PC-9 (cell line): ENCODE measurements around the gene NTM. TPM values are rescaled to one million over a fixed set of nuclear protein-coding genes. Genes with fewer than 3 reads are reported as not detected.

Source experiments
- BruUV-seq: library from RNA; stranded (reverse); fragments of 400-500 nt; replicated peaks from 2 replicates; lab custom pipeline; 2021; lab: Mats Ljungman, UMichigan
- CTCF ChIA-PET: fragments of 300-600 bp; sonication (Branson Sonifier 250); formaldehyde crosslinking; loops from one replicate; lab custom pipeline; 2022; ENCODE audit warnings: antibody characterized with exemption; lab: Charles Lee
- POLR2A ChIA-PET: fragments of 300-600 bp; sonication (Branson Sonifier 250); formaldehyde crosslinking; loops from one replicate; lab custom pipeline; 2022; ENCODE audit warnings: antibody characterized with exemption; ENCODE audit not compliant: unreplicated experiment; lab: Charles Lee
- DNase-seq, 2 experiments: peaks; one replicate each; pipeline versions ENCODE4 v3.0.0 to v3.0.0-alpha.2; 2015 to 2022; ENCODE audit warnings: mixed read lengths in 1 of 2
- H2AFZ ChIP-seq: fragments of 200-600 bp; sonication (generic); 2 replicates; pipeline ENCODE4 v1.8.1; 2017; ENCODE audit warnings: antibody characterized with exemption
- H3F3A ChIP-seq: fragments of 200-600 bp; sonication (generic); 2 replicates; pipeline ENCODE4 v1.8.1; 2017; ENCODE audit warnings: antibody characterized with exemption, mild to moderate bottlenecking, low read depth; ENCODE audit not compliant: insufficient read depth
- H3K27ac ChIP-seq: fragments of 200-600 bp; sonication (generic); 2 replicates; pipeline ENCODE4 v1.6.1; 2016; ENCODE audit warnings: mixed run types
- H3K27me3 ChIP-seq: fragments of 200-600 bp; sonication (generic); 2 replicates; pipeline ENCODE4 v1.6.1; 2016; ENCODE audit warnings: low read depth, mixed run types; ENCODE audit not compliant: insufficient read depth
- H3K36me3 ChIP-seq: fragments of 200-600 bp; sonication (generic); 2 replicates; pipeline ENCODE4 v1.6.1; 2016; ENCODE audit warnings: low read depth, mixed run types
- H3K4me1 ChIP-seq: fragments of 200-600 bp; sonication (generic); replicated peaks from 2 replicates; pipeline ENCODE4 v1.6.1; 2016; ENCODE audit warnings: mixed run types; ENCODE audit not compliant: insufficient read depth
- H3K4me2 ChIP-seq: fragments of 200-600 bp; sonication (generic); 2 replicates; pipeline ENCODE4 v1.6.1; 2017; ENCODE audit warnings: mixed run types
- H3K4me3 ChIP-seq: fragments of 200-600 bp; sonication (generic); 2 replicates; pipeline ENCODE4 v1.6.1; 2016; ENCODE audit warnings: mixed run types
- H3K79me2 ChIP-seq: fragments of 200-600 bp; sonication (generic); 2 replicates; pipeline ENCODE4 v1.6.1; 2017; ENCODE audit warnings: low read depth, mixed run types
- H3K9me2 ChIP-seq: fragments of 200-600 bp; sonication (generic); 2 replicates; pipeline ENCODE4 v1.8.1; 2017; ENCODE audit warnings: mild to moderate bottlenecking; ENCODE audit not compliant: insufficient read depth
- H3K9me3 ChIP-seq: fragments of 200-600 bp; sonication (generic); 2 replicates; pipeline ENCODE4 v1.8.1; 2016; ENCODE audit warnings: low read depth; ENCODE audit not compliant: insufficient read depth
- H4K20me1 ChIP-seq: fragments of 200-600 bp; sonication (generic); 2 replicates; pipeline ENCODE4 v1.8.1; 2017; ENCODE audit not compliant: insufficient read depth
- EZH2 ChIP-seq: fragments of 200-600 bp; sonication (generic); IDR thresholded peaks from 2 replicates; pipeline ENCODE4 v1.8.0; 2017; ENCODE audit warnings: antibody characterized with exemption, low read depth
- intact Hi-C: fragments of 100-400 bp; cut with micrococcal nuclease; formaldehyde crosslinking; loops from one replicate; pipeline ENCODE4 v1.10.0; 2022; ENCODE audit not compliant: unreplicated experiment
- total RNA-seq: library from RNA; stranded (reverse); gene quantifications from 2 replicates; pipeline ENCODE4 v1.2.3, GENCODE V29; 2021
- TF ChIP-seq, protein P1 (sequence below): fragments of 200-600 bp; sonication (generic); conservative IDR thresholded peaks from 2 replicates; pipeline ENCODE4 v1.6.1; 2017; ENCODE audit warnings: mixed run types, antibody characterized with exemption, mild to moderate bottlenecking, moderate library complexity

The NTM gene
- total RNA-seq, 1 experiment from 2014 or later = not detected

DNA sequence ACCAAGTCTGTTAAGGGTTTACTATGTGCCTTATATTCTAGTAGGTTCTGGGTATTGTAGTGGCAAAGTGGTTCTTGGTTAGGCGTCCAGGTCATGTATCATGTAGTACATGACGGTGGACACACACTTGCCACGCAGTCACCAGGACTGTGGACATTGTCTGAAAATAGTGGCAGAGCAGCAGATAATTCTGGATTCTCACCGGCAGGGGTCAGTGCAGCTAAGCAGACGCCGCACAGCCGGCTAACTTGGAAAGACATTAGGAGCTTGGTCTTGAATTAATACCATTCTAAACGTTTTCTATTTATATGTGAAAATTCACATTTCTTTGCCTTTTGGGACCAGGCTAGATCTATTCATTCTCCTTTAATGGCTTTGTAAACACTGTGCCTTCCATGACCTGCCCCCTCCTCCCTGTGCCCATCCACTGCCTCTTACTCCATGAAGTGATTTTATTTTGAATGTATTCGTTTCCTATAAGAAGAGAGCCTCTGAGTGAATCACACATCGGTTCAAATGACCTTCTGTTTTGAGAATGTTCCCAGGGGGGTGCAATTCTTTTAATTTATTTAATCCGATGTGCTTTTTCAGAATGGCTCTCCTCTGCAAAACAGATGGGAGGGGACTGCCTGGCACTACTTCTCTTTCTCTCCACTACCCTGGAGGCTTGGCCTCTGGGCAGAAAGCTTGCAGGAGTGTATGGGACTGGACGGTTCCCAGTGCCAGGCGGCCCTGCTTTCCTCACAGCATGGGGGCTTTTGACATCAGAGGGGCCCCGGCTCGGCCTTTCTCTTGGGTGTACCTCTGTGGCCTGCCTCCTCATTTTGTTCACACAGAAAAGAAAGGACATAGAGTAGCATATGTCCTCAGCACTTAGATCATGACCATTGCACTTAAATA is 378.0 kb downstream of the NTM start:
- H3K4me1 ChIP-seq = no peaks in the 10 kb centered on the region
- no peak overlapping the region for H3K4me2 ChIP-seq
- no TSS peak for BruUV-seq
- H3K9me3 ChIP-seq = no peaks in the 10 kb centered on the region
- ChIA-PET POLR2A (interaction anchor here (0.5 kb wide), 1 partner anchor 231 kb away, joined by 6 read pairs; no protein-coding TSS in a partner anchor), CTCF (interaction anchor here (0.7 to 1.0 kb wide), 2 partner anchors 86 to 1193 kb away, joined by 4 to 8 read pairs; no protein-coding TSS in a partner anchor)
- H3K4me3 ChIP-seq = no peak overlapping the region
- no peak overlapping the region for H2AFZ ChIP-seq
- H3K27me3 ChIP-seq = peaks cover 10% of the 10 kb centered on the region
- no peaks in the 10 kb centered on the region for H4K20me1 ChIP-seq
- no peak overlapping the region for H3K27ac ChIP-seq
- no peaks in the 10 kb centered on the region for H3K36me3 ChIP-seq
- intact Hi-C loops = no loop called here
- no peaks in the 10 kb centered on the region for H3K79me2 ChIP-seq
- no peaks in the 10 kb centered on the region for H3F3A ChIP-seq
- TF ChIP-seq, protein P1, sequence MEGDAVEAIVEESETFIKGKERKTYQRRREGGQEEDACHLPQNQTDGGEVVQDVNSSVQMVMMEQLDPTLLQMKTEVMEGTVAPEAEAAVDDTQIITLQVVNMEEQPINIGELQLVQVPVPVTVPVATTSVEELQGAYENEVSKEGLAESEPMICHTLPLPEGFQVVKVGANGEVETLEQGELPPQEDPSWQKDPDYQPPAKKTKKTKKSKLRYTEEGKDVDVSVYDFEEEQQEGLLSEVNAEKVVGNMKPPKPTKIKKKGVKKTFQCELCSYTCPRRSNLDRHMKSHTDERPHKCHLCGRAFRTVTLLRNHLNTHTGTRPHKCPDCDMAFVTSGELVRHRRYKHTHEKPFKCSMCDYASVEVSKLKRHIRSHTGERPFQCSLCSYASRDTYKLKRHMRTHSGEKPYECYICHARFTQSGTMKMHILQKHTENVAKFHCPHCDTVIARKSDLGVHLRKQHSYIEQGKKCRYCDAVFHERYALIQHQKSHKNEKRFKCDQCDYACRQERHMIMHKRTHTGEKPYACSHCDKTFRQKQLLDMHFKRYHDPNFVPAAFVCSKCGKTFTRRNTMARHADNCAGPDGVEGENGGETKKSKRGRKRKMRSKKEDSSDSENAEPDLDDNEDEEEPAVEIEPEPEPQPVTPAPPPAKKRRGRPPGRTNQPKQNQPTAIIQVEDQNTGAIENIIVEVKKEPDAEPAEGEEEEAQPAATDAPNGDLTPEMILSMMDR = peak; percentile 77
- TF ChIP-seq EZH2 = no peak
- H3K9me2 ChIP-seq = no peaks in the 10 kb centered on the region
- DNase-seq = peak in 1 of 2 experiments; percentile 23

DNA sequence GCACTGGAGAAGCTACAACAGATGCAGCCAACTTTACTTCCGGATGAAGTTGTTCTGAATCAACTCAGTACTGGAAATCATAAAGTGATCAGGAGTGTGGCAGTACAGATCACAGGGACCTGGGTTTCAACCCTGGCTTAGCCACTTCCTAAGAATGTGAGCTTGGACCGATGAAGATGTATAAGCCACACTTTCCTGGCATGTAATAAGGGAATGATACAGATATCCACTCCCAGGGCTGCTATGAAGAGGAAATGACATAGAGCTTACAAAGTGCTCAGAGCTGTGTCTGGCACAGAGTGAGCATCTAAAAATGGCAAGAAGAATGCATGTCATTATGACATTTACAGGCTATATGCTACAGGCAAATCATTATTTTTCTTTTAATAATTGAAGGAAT is 378.7 kb downstream of the NTM start:
- H3K36me3 ChIP-seq = no peaks in the 10 kb centered on the region
- no peak overlapping the region for H3K4me2 ChIP-seq
- no peaks in the 10 kb centered on the region for H3K9me3 ChIP-seq
- no peak overlapping the region for H3K4me3 ChIP-seq
- intact Hi-C loops = no loop called here
- BruUV-seq = no TSS peak
- no peaks in the 10 kb centered on the region for H3K4me1 ChIP-seq
- H3K27me3 ChIP-seq = peaks cover 10% of the 10 kb centered on the region
- DNase-seq = no peak
- no peaks in the 10 kb centered on the region for H3K9me2 ChIP-seq
- H3K27ac ChIP-seq = no peak overlapping the region
- no peaks in the 10 kb centered on the region for H4K20me1 ChIP-seq
- no peaks in the 10 kb centered on the region for H3K79me2 ChIP-seq
- ChIA-PET CTCF (no interaction called here), POLR2A (no interaction called here)
- no peaks in the 10 kb centered on the region for H3F3A ChIP-seq
- TF ChIP-seq, protein P1 = no peak
- no peak for TF ChIP-seq EZH2
- H2AFZ ChIP-seq = no peak overlapping the region

DNA sequence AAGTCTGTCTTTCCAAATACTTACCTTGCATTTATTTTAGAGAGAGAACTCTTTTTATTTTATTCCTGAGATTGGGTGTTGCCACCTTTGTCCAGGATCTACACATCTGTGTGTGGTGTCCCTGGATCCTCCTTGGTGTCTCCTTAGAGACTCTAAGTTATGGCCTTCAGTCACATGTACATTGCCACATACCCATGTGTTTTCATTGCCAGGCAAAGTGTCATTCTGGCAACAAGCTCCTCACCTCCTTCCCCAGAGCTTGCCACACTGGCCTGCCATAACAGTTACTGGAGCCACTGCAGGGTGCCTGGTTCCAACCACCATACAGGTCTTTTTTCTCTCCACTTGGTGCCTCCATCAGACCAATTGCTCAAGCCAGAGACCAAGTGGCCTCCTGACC is 379.7 kb downstream of the NTM start:
- H4K20me1 ChIP-seq = no peaks in the 10 kb centered on the region
- H3K36me3 ChIP-seq = no peaks in the 10 kb centered on the region
- POLR2A ChIA-PET = no interaction called here
- DNase-seq = no peak
- no peak overlapping the region for H3K4me3 ChIP-seq
- H3K4me1 ChIP-seq = no peaks in the 10 kb centered on the region
- H3K4me2 ChIP-seq = no peak overlapping the region
- no TSS peak for BruUV-seq
- intact Hi-C loops = no loop called here
- H3K27me3 ChIP-seq = peaks cover 3% of the 10 kb centered on the region
- no peak overlapping the region for H2AFZ ChIP-seq
- no peaks in the 10 kb centered on the region for H3K9me2 ChIP-seq
- no peak overlapping the region for H3K27ac ChIP-seq
- CTCF ChIA-PET = no interaction called here
- H3K9me3 ChIP-seq = no peaks in the 10 kb centered on the region
- H3K79me2 ChIP-seq = no peaks in the 10 kb centered on the region
- no peaks in the 10 kb centered on the region for H3F3A ChIP-seq
- no peak for TF ChIP-seq EZH2
